ENCODE measurements around the gene ATXN7.

Gene ATXN7

GRCh38 chr3:64000453-64001055 lies 136.9 kb downstream of the ATXN7 start:
- Histone ChIP-seq H3K4me3 (ENCODE audit: low read depth, low read length) (no peak overlapping the region), H3K4me1 (ENCODE audit: control insufficient read depth, insufficient read depth, low read length) (peaks cover 22% of the 10 kb centered on the region), H3K9ac (ENCODE audit: low read depth, low read length) (no peak overlapping the region), H3K27me3 (ENCODE audit: control insufficient read depth, insufficient read depth, low read length) (no peaks in the 10 kb centered on the region), H3K9me3 (ENCODE audit: control insufficient read depth, insufficient read depth, low read length) (no peaks in the 10 kb centered on the region), H3K36me3 (ENCODE audit: control insufficient read depth, insufficient read depth, low read length) (peaks cover 8% of the 10 kb centered on the region)

DNA sequence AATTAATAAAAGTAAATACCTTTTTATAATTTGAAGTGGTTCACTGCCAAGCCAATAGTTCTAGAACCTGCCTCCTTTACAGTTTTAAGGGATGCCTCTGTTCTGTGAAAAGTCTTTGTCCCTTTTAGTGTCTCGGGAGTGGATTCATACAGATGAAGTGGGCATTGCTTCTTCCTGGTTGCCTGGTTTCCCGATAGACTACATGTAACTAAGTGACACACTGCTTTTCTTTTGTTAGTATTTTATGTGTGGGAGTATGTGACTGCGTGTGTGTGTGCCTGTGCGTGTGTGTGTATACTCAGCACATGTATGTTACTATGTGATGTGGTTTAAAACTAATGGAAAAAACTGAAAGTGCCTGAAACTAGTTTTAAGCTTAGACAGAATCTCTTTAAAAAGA lies 138.6 kb downstream of the ATXN7 start:
- H3K4me1 ChIP-seq (ENCODE audit: control insufficient read depth, insufficient read depth, low read length): peaks cover 22% of the 10 kb centered on the region
- no peak overlapping the region for H3K9ac ChIP-seq (ENCODE audit: low read depth, low read length)
- H3K4me3 ChIP-seq (ENCODE audit: low read depth, low read length): no peak overlapping the region
- H3K9me3 ChIP-seq (ENCODE audit: control insufficient read depth, insufficient read depth, low read length): no peaks in the 10 kb centered on the region
- no peaks in the 10 kb centered on the region for H3K27me3 ChIP-seq (ENCODE audit: control insufficient read depth, insufficient read depth, low read length)
- H3K36me3 ChIP-seq (ENCODE audit: control insufficient read depth, insufficient read depth, low read length): no peaks in the 10 kb centered on the region

GRCh38 chr3:64003589-64003988 lies 139.9 kb downstream of the ATXN7 start:
- Histone ChIP-seq H3K9ac (ENCODE audit: low read depth, low read length) (no peak overlapping the region), H3K4me1 (ENCODE audit: control insufficient read depth, insufficient read depth, low read length) (peaks cover 22% of the 10 kb centered on the region), H3K9me3 (ENCODE audit: control insufficient read depth, insufficient read depth, low read length) (no peaks in the 10 kb centered on the region), H3K36me3 (ENCODE audit: control insufficient read depth, insufficient read depth, low read length) (peaks cover 5% of the 10 kb centered on the region), H3K27me3 (ENCODE audit: control insufficient read depth, insufficient read depth, low read length) (no peaks in the 10 kb centered on the region), H3K4me3 (ENCODE audit: low read depth, low read length) (no peak overlapping the region)

DNA sequence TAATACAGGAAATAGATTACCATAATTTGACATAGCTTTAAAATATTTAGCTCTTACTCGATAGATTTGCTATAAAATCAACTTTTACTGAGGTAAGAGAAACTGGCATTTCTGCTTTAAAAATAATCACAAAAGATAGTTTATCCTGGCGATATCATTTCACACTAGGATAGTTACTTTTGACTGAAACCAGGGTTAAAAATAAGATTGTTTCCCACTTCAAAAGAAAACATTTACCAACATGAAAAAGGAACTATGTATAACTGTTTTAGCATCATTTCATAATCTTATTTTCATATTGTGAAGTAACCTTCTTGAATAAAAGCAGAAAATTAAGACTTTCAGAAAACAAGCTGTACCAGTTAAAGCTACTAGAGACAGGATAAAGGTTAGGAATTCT lies 144.3 kb downstream of the ATXN7 start:
- Histone ChIP-seq H3K27me3 (ENCODE audit: control insufficient read depth, insufficient read depth, low read length) (no peaks in the 10 kb centered on the region), H3K9ac (ENCODE audit: low read depth, low read length) (no peak overlapping the region), H3K4me1 (ENCODE audit: control insufficient read depth, insufficient read depth, low read length) (no peaks in the 10 kb centered on the region), H3K36me3 (ENCODE audit: control insufficient read depth, insufficient read depth, low read length) (peaks cover 12% of the 10 kb centered on the region), H3K9me3 (ENCODE audit: control insufficient read depth, insufficient read depth, low read length) (no peaks in the 10 kb centered on the region), H3K4me3 (ENCODE audit: low read depth, low read length) (no peak overlapping the region)

DNA sequence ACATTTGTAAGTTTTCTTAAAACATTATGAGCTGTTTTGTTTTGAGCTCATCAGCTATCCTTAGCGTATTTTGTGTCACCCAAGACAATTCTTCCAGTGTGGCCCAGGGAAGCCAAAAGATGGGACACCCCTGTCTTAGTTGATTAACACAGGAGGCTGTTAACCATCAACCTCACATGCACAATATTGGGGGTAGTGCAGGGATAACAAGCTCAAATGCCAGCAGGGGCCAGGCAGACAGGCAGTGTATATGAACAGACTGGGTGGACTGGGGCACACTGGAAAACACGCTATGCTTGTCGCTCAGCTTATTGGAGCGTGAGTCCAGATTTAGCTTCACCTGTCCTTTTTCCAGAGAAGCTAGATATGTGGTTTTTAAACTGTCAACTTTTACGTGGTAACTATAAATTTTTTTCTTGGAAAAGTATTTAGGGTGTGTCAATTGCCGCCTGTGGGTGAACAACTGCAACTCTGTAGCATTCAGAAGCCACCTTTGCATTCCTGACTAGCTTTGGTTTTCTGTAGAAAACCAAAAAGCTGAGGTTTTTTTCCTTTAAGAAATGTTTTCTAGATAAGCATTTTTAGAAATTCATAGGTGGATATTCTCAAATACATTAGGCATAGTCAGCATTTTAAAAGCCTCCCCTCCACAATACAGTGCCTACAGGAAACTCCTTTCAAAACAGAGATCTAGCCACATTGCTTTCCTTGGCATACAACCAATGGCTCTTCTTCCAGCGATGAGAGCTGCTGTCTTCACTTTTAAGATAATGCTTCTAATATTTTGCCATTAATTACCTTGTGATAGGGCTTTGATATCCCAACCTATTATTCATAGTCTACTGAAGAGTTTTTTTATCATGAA lies 145.1 kb downstream of the ATXN7 start:
- H3K27me3 ChIP-seq (ENCODE audit: control insufficient read depth, insufficient read depth, low read length): no peaks in the 10 kb centered on the region
- H3K4me3 ChIP-seq (ENCODE audit: low read depth, low read length): no peak overlapping the region
- H3K4me1 ChIP-seq (ENCODE audit: control insufficient read depth, insufficient read depth, low read length): no peaks in the 10 kb centered on the region
- H3K36me3 ChIP-seq (ENCODE audit: control insufficient read depth, insufficient read depth, low read length): peaks cover 12% of the 10 kb centered on the region
- H3K9ac ChIP-seq (ENCODE audit: low read depth, low read length): no peak overlapping the region
- no peaks in the 10 kb centered on the region for H3K9me3 ChIP-seq (ENCODE audit: control insufficient read depth, insufficient read depth, low read length)

DNA sequence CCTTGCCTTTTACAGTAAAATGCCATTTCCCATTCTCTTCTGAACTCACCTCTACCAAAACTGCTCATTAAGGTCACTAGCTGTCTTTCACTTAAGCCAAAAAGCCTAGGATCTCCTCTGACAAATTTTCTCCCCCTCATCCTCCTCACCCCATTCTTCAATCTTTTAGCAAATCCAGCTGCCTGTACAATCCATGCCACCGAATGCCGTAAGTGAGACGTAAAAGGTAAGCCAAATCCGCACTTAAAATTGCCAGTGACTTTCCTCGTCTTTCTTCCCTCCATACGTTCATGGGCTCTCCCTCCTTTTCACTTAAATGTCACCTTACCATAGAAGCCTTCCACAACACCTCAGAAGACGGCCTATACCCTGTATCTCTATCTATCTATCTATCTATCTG lies 145.9 kb downstream of the ATXN7 start:
- H3K4me3 ChIP-seq (ENCODE audit: low read depth, low read length): no peak overlapping the region
- no peaks in the 10 kb centered on the region for H3K4me1 ChIP-seq (ENCODE audit: control insufficient read depth, insufficient read depth, low read length)
- no peak overlapping the region for H3K9ac ChIP-seq (ENCODE audit: low read depth, low read length)
- H3K9me3 ChIP-seq (ENCODE audit: control insufficient read depth, insufficient read depth, low read length): no peaks in the 10 kb centered on the region
- H3K27me3 ChIP-seq (ENCODE audit: control insufficient read depth, insufficient read depth, low read length): no peaks in the 10 kb centered on the region
- H3K36me3 ChIP-seq (ENCODE audit: control insufficient read depth, insufficient read depth, low read length): peaks cover 14% of the 10 kb centered on the region

DNA sequence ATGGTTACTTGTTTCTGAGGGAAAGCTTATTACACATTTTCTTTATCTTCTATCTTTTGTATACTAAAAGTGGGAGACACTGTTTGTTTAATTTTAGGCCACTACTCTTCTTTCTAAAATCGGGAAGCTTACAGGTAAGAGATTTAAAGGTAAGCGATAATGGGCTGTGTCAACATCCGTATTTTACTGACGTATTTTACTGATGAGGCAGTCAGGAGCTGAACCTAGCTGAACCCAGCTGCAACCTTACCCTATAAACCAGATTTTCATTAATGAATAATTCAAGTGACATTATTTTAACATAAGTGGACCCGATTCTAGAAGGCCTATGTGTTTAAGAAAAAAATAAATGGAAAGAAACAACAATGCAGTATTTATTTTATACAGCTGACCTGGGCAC lies 146.5 kb downstream of the ATXN7 start:
- Histone ChIP-seq H3K27me3 (ENCODE audit: control insufficient read depth, insufficient read depth, low read length) (no peaks in the 10 kb centered on the region), H3K36me3 (ENCODE audit: control insufficient read depth, insufficient read depth, low read length) (peaks cover 18% of the 10 kb centered on the region), H3K9me3 (ENCODE audit: control insufficient read depth, insufficient read depth, low read length) (no peaks in the 10 kb centered on the region)

DNA sequence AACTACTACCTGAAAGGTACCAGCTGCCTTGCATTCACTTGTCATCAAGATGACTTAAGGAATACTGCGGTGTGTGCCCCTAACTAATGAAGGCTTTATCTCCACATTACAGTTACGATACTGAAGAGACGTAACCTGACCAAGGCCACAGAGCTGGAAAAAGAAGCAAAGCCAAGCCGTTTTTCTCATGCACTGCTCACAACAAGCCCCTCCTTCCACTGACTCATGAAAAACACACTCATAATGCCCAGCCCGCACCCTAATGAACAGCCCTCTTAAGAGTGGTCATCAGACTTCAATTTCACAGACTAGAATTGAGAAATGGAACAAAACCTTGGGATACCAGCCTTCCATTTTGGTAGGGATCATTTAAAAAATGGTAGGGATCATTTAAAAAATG lies 148.0 kb downstream of the ATXN7 start:
- no peaks in the 10 kb centered on the region for H3K9me3 ChIP-seq (ENCODE audit: control insufficient read depth, insufficient read depth, low read length)
- H3K4me3 ChIP-seq (ENCODE audit: low read depth, low read length): no peak overlapping the region
- no peaks in the 10 kb centered on the region for H3K4me1 ChIP-seq (ENCODE audit: control insufficient read depth, insufficient read depth, low read length)
- peaks cover 18% of the 10 kb centered on the region for H3K36me3 ChIP-seq (ENCODE audit: control insufficient read depth, insufficient read depth, low read length)
- no peak overlapping the region for H3K9ac ChIP-seq (ENCODE audit: low read depth, low read length)
- no peaks in the 10 kb centered on the region for H3K27me3 ChIP-seq (ENCODE audit: control insufficient read depth, insufficient read depth, low read length)

More for the DNA sequence above, 146.5 kb downstream of the ATXN7 start:
- H3K4me3 ChIP-seq (ENCODE audit: low read depth, low read length): no peak overlapping the region
- H3K4me1 ChIP-seq (ENCODE audit: control insufficient read depth, insufficient read depth, low read length): no peaks in the 10 kb centered on the region
- no peak overlapping the region for H3K9ac ChIP-seq (ENCODE audit: low read depth, low read length)

DNA sequence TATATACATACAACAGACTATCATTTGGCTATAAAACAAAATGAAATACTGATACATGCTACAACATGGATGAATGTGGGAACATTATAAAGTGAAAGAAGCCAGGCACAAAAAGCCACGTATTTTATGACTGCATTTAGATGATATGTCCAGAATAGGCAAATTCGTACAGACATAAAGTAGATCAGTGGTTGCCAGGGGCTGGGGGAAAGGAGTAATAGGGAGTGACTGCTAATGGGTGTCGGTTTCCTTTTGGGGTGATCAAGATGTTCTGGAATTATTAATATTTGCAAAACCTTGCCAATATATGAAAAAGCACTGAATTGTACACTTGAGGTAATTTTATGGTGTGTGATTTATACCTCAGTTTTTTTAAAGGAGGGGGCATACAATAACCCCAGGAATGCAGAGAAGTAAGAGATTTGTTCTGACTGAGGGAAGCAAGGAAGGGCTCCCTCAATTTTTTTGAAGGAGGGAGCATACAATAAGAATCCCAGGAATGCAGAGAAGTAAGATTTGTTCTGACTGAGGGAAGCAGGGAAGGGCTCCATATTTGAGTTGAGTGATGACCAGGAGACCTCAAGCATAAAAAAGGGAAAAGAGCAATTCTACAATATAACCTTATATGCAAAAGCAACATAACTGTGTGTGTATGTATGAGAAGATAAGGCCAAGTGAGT lies 153.4 kb downstream of the ATXN7 start:
- peaks cover 16% of the 10 kb centered on the region for H3K36me3 ChIP-seq (ENCODE audit: control insufficient read depth, insufficient read depth, low read length)

GRCh38 chr3:64019271-64019670 lies 155.6 kb downstream of the ATXN7 start:
- H3K9ac ChIP-seq (ENCODE audit: low read depth, low read length): no peak overlapping the region
- H3K4me1 ChIP-seq (ENCODE audit: control insufficient read depth, insufficient read depth, low read length): no peaks in the 10 kb centered on the region
- no peak overlapping the region for H3K4me3 ChIP-seq (ENCODE audit: low read depth, low read length)
- H3K27me3 ChIP-seq (ENCODE audit: control insufficient read depth, insufficient read depth, low read length): no peaks in the 10 kb centered on the region
- no peaks in the 10 kb centered on the region for H3K9me3 ChIP-seq (ENCODE audit: control insufficient read depth, insufficient read depth, low read length)
- H3K36me3 ChIP-seq (ENCODE audit: control insufficient read depth, insufficient read depth, low read length): peaks cover 13% of the 10 kb centered on the region

More for the DNA sequence above, 153.4 kb downstream of the ATXN7 start:
- Histone ChIP-seq H3K4me1 (ENCODE audit: control insufficient read depth, insufficient read depth, low read length) (no peaks in the 10 kb centered on the region), H3K27me3 (ENCODE audit: control insufficient read depth, insufficient read depth, low read length) (no peaks in the 10 kb centered on the region), H3K9ac (ENCODE audit: low read depth, low read length) (no peak overlapping the region), H3K4me3 (ENCODE audit: low read depth, low read length) (no peak overlapping the region), H3K9me3 (ENCODE audit: control insufficient read depth, insufficient read depth, low read length) (no peaks in the 10 kb centered on the region)

- Histone ChIP-seq H3K4me3 (ENCODE audit: low read depth, low read length) (no peak overlapping the region), H3K36me3 (ENCODE audit: control insufficient read depth, insufficient read depth, low read length) (peaks cover 8% of the 10 kb centered on the region), H3K9ac (ENCODE audit: low read depth, low read length) (no peak overlapping the region), H3K9me3 (ENCODE audit: control insufficient read depth, insufficient read depth, low read length) (no peaks in the 10 kb centered on the region), H3K27me3 (ENCODE audit: control insufficient read depth, insufficient read depth, low read length) (no peaks in the 10 kb centered on the region), H3K4me1 (ENCODE audit: control insufficient read depth, insufficient read depth, low read length) (no peaks in the 10 kb centered on the region)
Measured at GRCh38 chr3:64019879-64020278, 156.2 kb downstream of the ATXN7 start.

Data from iPS-15b (cell line).